ENCODE results near the gene IRAK2.

DNA sequence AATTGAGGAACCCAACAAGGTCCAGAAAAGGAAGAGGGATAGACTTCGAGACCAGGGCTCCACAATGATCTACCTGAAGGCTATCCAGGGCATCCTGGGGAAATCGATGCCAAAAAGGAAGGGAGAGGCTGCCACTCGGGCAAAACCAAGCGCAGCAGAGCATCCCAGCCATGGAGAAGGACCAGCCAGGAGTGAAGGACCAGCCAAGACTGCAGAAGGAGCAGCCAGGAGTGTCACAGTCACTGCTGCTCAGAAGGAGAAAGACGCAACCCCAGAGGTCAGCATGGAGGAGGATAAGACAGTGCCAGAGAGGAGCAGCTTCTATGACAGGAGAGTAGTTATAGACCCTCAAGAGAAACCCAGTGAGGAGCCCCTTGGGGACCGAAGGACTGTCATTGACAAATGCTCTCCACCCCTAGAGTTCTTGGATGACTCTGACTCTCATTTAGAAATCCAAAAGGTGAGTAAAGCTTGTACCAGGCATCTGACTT, 95.5 kb downstream of the IRAK2 start:
- TF ChIP-seq POLR2AphosphoS2 (conservative IDR thresholded peaks at IDR 0.05; ENCODE audit: low read length): no peak
- TF ChIP-seq, protein P1, sequence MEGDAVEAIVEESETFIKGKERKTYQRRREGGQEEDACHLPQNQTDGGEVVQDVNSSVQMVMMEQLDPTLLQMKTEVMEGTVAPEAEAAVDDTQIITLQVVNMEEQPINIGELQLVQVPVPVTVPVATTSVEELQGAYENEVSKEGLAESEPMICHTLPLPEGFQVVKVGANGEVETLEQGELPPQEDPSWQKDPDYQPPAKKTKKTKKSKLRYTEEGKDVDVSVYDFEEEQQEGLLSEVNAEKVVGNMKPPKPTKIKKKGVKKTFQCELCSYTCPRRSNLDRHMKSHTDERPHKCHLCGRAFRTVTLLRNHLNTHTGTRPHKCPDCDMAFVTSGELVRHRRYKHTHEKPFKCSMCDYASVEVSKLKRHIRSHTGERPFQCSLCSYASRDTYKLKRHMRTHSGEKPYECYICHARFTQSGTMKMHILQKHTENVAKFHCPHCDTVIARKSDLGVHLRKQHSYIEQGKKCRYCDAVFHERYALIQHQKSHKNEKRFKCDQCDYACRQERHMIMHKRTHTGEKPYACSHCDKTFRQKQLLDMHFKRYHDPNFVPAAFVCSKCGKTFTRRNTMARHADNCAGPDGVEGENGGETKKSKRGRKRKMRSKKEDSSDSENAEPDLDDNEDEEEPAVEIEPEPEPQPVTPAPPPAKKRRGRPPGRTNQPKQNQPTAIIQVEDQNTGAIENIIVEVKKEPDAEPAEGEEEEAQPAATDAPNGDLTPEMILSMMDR (IDR thresholded peaks at IDR 0.05): no peak
- TF ChIP-seq, protein P2, sequence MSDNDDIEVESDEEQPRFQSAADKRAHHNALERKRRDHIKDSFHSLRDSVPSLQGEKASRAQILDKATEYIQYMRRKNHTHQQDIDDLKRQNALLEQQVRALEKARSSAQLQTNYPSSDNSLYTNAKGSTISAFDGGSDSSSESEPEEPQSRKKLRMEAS (IDR thresholded peaks at IDR 0.05): no peak
- no peak for TF ChIP-seq CEBPB (IDR thresholded peaks at IDR 0.05)
- TF ChIP-seq RAD21 (conservative IDR thresholded peaks at IDR 0.05 in 1 of 2, IDR thresholded peaks at IDR 0.05 in 1 of 2): no peak
- no peak for TF ChIP-seq POLR2A (IDR thresholded peaks at IDR 0.05; ENCODE audit: low read length)
- TF ChIP-seq EP300 (IDR thresholded peaks at IDR 0.05): no peak
- TF ChIP-seq NPAS2 (CRISPR knock-in tag; IDR thresholded peaks at IDR 0.05; ENCODE audit: borderline replicate concordance): no peak

Measured in A549 (cell line).